HepG2 (cell line): ENCODE data around the gene COL18A1. TPM values are rescaled to one million over a fixed set of nuclear protein-coding genes. Genes with fewer than 3 reads are reported as not detected.

Experiments used
- ATAC-seq: fragments of 200-7000 bp; cut with Tn5 transposase; 3 replicates; pipeline ENCODE4 v1.9.1; 2020; ENCODE audit warnings: mild to moderate bottlenecking, moderate library complexity
- BruUV-seq: library from RNA; stranded (reverse); fragments of 400-500 nt; replicated peaks from 2 replicates; lab custom pipeline; 2021; lab: Mats Ljungman, UMichigan
- CTCF ChIA-PET: fragments of 300-600 bp; formaldehyde crosslinking; extraction: SDS; loops from one replicate; lab custom pipeline; 2021; ENCODE audit warnings: low total read pairs, inconsistent platforms, low intra/inter-chr PET ratio; lab: Yijun Ruan, JAX
- POLR2A ChIA-PET: fragments of 350-600 bp; sonication (Branson Sonifier 250); formaldehyde crosslinking; loops from one replicate; lab custom pipeline; 2020; ENCODE audit warnings: antibody characterized with exemption, inconsistent platforms; lab: Yijun Ruan, JAX
- DNase-seq: peaks from one replicate; pipeline ENCODE4 v3.0.0-alpha.2; 2015; ENCODE audit warnings: low spot score
- FAIRE-seq: peaks from 3 replicates; lab custom pipeline; 2011; peaks lifted over from hg19 to GRCh38; lab: Jason Lieb, UNC
- H2AFZ ChIP-seq: one replicate; pipeline ENCODE4 v1.6.1; 2011; ENCODE audit warnings: low read length, inconsistent platforms
- H3K27ac ChIP-seq: fragments of 300-600 bp; 3 replicates; pipeline ENCODE4 v1.8.0; 2011; ENCODE audit warnings: mixed run types, mild to moderate bottlenecking, mixed read lengths, low read length, inconsistent platforms; ENCODE audit not compliant: insufficient read depth; ENCODE audit errors: extremely low read length
- H3K27me3 ChIP-seq, 2 experiments: fragments of 200-600 bp in 1 of 2; 2 replicates in 1 of 2; 3 replicates in 1 of 2; pipeline versions ENCODE4 v1.6.0 to v1.8.0; 2011; ENCODE audit warnings: low read length in 2 of 2, mild to moderate bottlenecking in 2 of 2, moderate library complexity in 2 of 2, inconsistent platforms in 1 of 2; ENCODE audit not compliant: insufficient read depth in 2 of 2, control insufficient read depth in 1 of 2
- H3K36me3 ChIP-seq, 2 experiments: fragments of 200-600 bp in 1 of 2; replicated peaks in 1 of 2; 2 replicates in 1 of 2; 3 replicates in 1 of 2; pipeline versions ENCODE4 v1.5.1 to v1.8.0; 2011; ENCODE audit warnings: low read length in 2 of 2, inconsistent platforms in 1 of 2; ENCODE audit not compliant: insufficient read depth in 2 of 2, control insufficient read depth in 1 of 2
- H3K4me1 ChIP-seq: 2 replicates; pipeline ENCODE4 v1.5.1; 2012; ENCODE audit warnings: low read length, inconsistent platforms; ENCODE audit not compliant: insufficient read depth
- H3K4me2 ChIP-seq: 2 replicates; pipeline ENCODE4 v1.6.0; 2011; ENCODE audit warnings: low read depth, low read length, inconsistent platforms
- H3K4me3 ChIP-seq, 3 experiments: fragments of 200-600 bp in 1 of 3; sonication (generic), shearing (Covaris generic) in 1 of 3; replicated peaks in 1 of 3; 2 replicates each; pipeline ENCODE4 v1.5.1; 2011 to 2016; ENCODE audit warnings: low read length in 3 of 3, inconsistent platforms in 2 of 3, low read depth in 2 of 3, mild to moderate bottlenecking in 2 of 3, control low read depth in 1 of 3, mixed read lengths in 1 of 3; ENCODE audit not compliant: insufficient read depth in 1 of 3
- H3K79me2 ChIP-seq: one replicate; pipeline ENCODE4 v1.6.1; 2011; ENCODE audit warnings: low read length, inconsistent platforms; ENCODE audit not compliant: insufficient read depth
- H3K9ac ChIP-seq: 2 replicates; pipeline ENCODE4 v1.6.0; 2011; ENCODE audit warnings: mild to moderate bottlenecking, low read depth, low read length, inconsistent platforms; ENCODE audit not compliant: insufficient read depth
- H3K9me3 ChIP-seq: 2 replicates; pipeline ENCODE4 v1.5.1; 2012; ENCODE audit warnings: mild to moderate bottlenecking, low read length
- H4K20me1 ChIP-seq: 2 replicates; pipeline ENCODE4 v1.6.0; 2011; ENCODE audit warnings: inconsistent platforms, mild to moderate bottlenecking, low read length, moderate library complexity; ENCODE audit not compliant: insufficient read depth
- FOXA3 ChIP-seq: IDR thresholded peaks from 2 replicates; pipeline ENCODE4 v1.6.1; 2016; ENCODE audit warnings: missing genetic modification reagents, missing compliant biosample characterization
- MAFF ChIP-seq: IDR thresholded peaks from 2 replicates; pipeline ENCODE4 v1.6.1; 2011; ENCODE audit warnings: low read depth, low read length, improper control_type of control experiment
- REXO4 ChIP-seq: sonication (generic); formaldehyde crosslinking; IDR thresholded peaks from 2 replicates; pipeline ENCODE4 v1.8.0; 2022; ENCODE audit warnings: missing genetic modification reagents, mild to moderate bottlenecking, borderline replicate concordance
- RFXANK ChIP-seq: IDR thresholded peaks from 2 replicates; pipeline ENCODE4 v1.6.1; 2016
- ZBTB33 ChIP-seq: sonication (generic); formaldehyde crosslinking; IDR thresholded peaks from 2 replicates; pipeline ENCODE4 v1.4.0; 2020; ENCODE audit warnings: missing genetic modification reagents
- ZNF180 ChIP-seq: sonication (generic); formaldehyde crosslinking; IDR thresholded peaks from 2 replicates; pipeline ENCODE4 v1.4.0; 2020; ENCODE audit warnings: low read depth, missing genetic modification reagents, borderline replicate concordance
- ZNF205 ChIP-seq: IDR thresholded peaks from 2 replicates; pipeline ENCODE4 v1.6.1; 2018; ENCODE audit warnings: missing biosample characterization, missing genetic modification reagents
- ZNF30 ChIP-seq: sonication (generic); formaldehyde crosslinking; IDR thresholded peaks from 2 replicates; pipeline ENCODE4 v1.5.0; 2020; ENCODE audit warnings: mild to moderate bottlenecking, missing genetic modification reagents
- ZNF773 ChIP-seq: sonication (generic); formaldehyde crosslinking; IDR thresholded peaks from 2 replicates; pipeline ENCODE4 v1.4.0; 2020; ENCODE audit warnings: missing genetic modification reagents, borderline replicate concordance
- WGBS: methylation state at CpG from one replicate; pipeline ENCODE4 v1.1.6; 2017; ENCODE audit warnings: low lambda C conversion rate; 5-methylcytosine and 5-hydroxymethylcytosine counted together
- in situ Hi-C: cut with HindIII; loops from 2 replicates; pipeline ENCODE4 v1.10.0; 2017; ENCODE audit warnings: low pct_unique_long_range_greater_than_20kb; ENCODE audit not compliant: extremely low pct_ligation_motif_present
- intact Hi-C: fragments of 100-400 bp; cut with micrococcal nuclease; formaldehyde crosslinking; loops from one replicate; pipeline ENCODE4 v1.10.0; 2022; ENCODE audit not compliant: unreplicated experiment
- polyA plus RNA-seq, 8 experiments: library from polyadenylated mRNA; depleted of rRNA in 3 of 8; stranded (reverse) in 7 of 8; unstranded in 1 of 8; fragments of >200 nt; fragmentation: Illumina TruSeq in 4 of 8; extraction: Trizol in 4 of 8; gene quantifications; 2 replicates each; pipeline versions ENCODE4 v1.2.1 to v1.2.3, GENCODE V29; 2011 to 2016; ENCODE audit warnings: low read depth in 4 of 8, missing spikeins in 1 of 8, mixed read lengths in 1 of 8; ENCODE audit not compliant: insufficient read depth in 1 of 8
- total RNA-seq, 5 experiments: library from RNA; depleted of rRNA; stranded (reverse); fragments of >200 nt; fragmentation: Illumina TruSeq; extraction: Trizol; gene quantifications; 2 replicates each; pipeline ENCODE4 v1.2.3, GENCODE V29; 2016; ENCODE audit warnings: low read depth in 1 of 5
- TF ChIP-seq, protein P1 (sequence below): sonication (generic); formaldehyde crosslinking; conservative IDR thresholded peaks from 2 replicates; pipeline ENCODE4 v1.4.0; 2020; ENCODE audit warnings: missing genetic modification reagents
- TF ChIP-seq, protein P2 (sequence below): sonication (generic); formaldehyde crosslinking; IDR thresholded peaks from 2 replicates; pipeline ENCODE4 v1.4.0; 2020; ENCODE audit warnings: mild to moderate bottlenecking, missing genetic modification reagents

The COL18A1 gene
- total and polyA plus RNA-seq, 2 of the 13 experiments (the other 11 are each of a cell fraction or from before 2014, with no cell fraction given) = 79.0 to 102 TPM

DNA sequence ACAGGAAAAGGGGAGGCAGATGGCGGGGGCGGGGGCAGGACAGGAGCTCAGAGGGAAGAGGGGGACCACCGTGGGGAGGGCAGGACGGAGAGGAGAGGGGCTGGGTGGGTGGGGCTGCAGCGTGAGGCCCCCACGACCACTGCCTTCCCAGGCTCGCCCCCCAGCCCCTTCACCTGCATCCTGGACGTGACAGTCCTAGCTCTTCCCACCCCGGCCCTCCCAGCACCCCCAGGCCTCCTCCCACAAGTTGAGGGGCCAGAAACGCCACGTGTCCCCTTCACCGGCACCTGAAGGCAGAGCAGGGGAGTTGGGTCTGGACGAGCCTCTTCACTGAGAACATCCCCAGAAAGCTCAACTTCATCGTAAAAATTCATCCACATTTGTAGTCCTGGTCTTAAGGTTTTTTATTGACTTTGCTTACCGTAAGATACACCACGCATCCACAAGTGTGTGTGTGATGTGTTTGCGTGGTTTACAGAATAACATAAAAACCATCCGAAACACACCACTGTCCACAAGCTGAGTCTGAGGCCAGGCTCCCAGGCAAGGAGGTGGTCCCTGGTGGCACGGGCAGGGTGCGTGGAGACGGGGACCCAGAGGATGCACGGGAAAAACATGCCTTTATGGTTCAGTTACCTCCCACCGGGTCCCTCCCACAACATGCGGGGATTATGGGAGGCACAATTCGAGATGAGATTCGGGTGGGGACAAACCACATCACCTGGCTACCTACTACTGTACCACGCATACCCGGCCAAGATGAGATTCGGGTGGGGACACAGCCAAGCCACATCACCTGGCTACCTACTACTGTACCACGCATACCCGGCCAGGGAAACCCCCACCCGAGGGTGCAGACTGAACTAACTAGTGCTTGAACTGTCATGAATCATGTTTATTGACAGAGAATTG lies 13.9 kb upstream of the COL18A1 start:
- no peak overlapping the region for H3K9ac ChIP-seq
- H3K9me3 ChIP-seq = no peaks in the 10 kb centered on the region
- no peaks in the 10 kb centered on the region for H4K20me1 ChIP-seq
- peaks cover 11 to 82% of the 10 kb centered on the region in 2 experiments; a peak in 4 of 5 replicates for H3K27me3 ChIP-seq
- peaks cover 41% of the 10 kb centered on the region for H3K4me1 ChIP-seq
- in situ Hi-C loops = no loop called here
- FAIRE-seq (no peak), DNase-seq (no peak), ATAC-seq (no peak)
- POLR2A ChIA-PET = interaction anchor here (1.1 kb wide), 1 partner anchor 32 kb away, joined by 3 read pairs; no protein-coding TSS in a partner anchor
- no peak overlapping the region for H2AFZ ChIP-seq
- no TSS peak for BruUV-seq
- 68% methylated on average over 23 of the region's 32 CpGs for WGBS
- no peaks in the 10 kb centered on the region for H3K79me2 ChIP-seq
- H3K27ac ChIP-seq = no peak overlapping the region
- intact Hi-C loops = no loop called here
- no peaks in the 10 kb centered on the region for H3K36me3 ChIP-seq
- TF ChIP-seq RFXANK (CRISPR knock-in tag) (no peak), REXO4 (CRISPR knock-in tag) (no peak), ZNF205 (no peak), FOXA3 (CRISPR knock-in tag) (no peak), ZNF773 (CRISPR knock-in tag) (no peak), ZBTB33 (CRISPR knock-in tag) (no peak), ZNF180 (CRISPR knock-in tag) (no peak), MAFF (no peak), ZNF30 (CRISPR knock-in tag) (no peak)
- TF ChIP-seq, protein P1, sequence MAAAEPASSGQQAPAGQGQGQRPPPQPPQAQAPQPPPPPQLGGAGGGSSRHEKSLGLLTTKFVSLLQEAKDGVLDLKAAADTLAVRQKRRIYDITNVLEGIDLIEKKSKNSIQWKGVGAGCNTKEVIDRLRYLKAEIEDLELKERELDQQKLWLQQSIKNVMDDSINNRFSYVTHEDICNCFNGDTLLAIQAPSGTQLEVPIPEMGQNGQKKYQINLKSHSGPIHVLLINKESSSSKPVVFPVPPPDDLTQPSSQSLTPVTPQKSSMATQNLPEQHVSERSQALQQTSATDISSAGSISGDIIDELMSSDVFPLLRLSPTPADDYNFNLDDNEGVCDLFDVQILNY (CRISPR knock-in tag) = no peak
- TF ChIP-seq, protein P2, sequence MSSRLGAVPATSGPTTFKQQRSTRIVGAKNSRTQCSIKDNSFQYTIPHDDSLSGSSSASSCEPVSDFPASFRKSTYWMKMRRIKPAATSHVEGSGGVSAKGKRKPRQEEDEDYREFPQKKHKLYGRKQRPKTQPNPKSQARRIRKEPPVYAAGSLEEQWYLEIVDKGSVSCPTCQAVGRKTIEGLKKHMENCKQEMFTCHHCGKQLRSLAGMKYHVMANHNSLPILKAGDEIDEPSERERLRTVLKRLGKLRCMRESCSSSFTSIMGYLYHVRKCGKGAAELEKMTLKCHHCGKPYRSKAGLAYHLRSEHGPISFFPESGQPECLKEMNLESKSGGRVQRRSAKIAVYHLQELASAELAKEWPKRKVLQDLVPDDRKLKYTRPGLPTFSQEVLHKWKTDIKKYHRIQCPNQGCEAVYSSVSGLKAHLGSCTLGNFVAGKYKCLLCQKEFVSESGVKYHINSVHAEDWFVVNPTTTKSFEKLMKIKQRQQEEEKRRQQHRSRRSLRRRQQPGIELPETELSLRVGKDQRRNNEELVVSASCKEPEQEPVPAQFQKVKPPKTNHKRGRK (CRISPR knock-in tag) = no peak
- no peak overlapping the region for H3K4me2 ChIP-seq
- no peak overlapping the region for H3K4me3 ChIP-seq
- CTCF ChIA-PET = no interaction called here
